GM20000 (cell line): Measurements from ENCODE around the gene KAT7.
A peak's percentile ranks its signal among the peaks of the same experiment; 100 is the strongest.

Experiments
- DNase-seq: peaks from one replicate; pipeline ENCODE4 v3.0.0; 2012; ENCODE audit warnings: low spot score
- TF ChIP-seq, protein P1 (sequence below): IDR thresholded peaks from 2 replicates; pipeline ENCODE4 v1.5.1; 2012; ENCODE audit warnings: mild to moderate bottlenecking, control low read depth; ENCODE audit errors: extremely low read depth, missing control alignments

Gene KAT7

GRCh38 chr17:49777563-49777962 is 10.9 kb upstream of the KAT7 start:
- no peak for DNase-seq
- TF ChIP-seq, protein P1, sequence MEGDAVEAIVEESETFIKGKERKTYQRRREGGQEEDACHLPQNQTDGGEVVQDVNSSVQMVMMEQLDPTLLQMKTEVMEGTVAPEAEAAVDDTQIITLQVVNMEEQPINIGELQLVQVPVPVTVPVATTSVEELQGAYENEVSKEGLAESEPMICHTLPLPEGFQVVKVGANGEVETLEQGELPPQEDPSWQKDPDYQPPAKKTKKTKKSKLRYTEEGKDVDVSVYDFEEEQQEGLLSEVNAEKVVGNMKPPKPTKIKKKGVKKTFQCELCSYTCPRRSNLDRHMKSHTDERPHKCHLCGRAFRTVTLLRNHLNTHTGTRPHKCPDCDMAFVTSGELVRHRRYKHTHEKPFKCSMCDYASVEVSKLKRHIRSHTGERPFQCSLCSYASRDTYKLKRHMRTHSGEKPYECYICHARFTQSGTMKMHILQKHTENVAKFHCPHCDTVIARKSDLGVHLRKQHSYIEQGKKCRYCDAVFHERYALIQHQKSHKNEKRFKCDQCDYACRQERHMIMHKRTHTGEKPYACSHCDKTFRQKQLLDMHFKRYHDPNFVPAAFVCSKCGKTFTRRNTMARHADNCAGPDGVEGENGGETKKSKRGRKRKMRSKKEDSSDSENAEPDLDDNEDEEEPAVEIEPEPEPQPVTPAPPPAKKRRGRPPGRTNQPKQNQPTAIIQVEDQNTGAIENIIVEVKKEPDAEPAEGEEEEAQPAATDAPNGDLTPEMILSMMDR, result no peak

- TF ChIP-seq, protein P1, result no peak
- DNase-seq, result no peak
These were observed 9.2 kb upstream of the KAT7 start for GRCh38 chr17:49779156-49779738.

GRCh38 chr17:49779739-49780231 is 8.7 kb upstream of the KAT7 start:
- peak; percentile 22 for DNase-seq
- TF ChIP-seq, protein P1, result peak; percentile 51

- no peak for DNase-seq
- TF ChIP-seq, protein P1, result no peak
These were observed 5.3 kb upstream of the KAT7 start for GRCh38 chr17:49783071-49783715.

GRCh38 chr17:49783791-49784190 is 4.7 kb upstream of the KAT7 start:
- DNase-seq, result no peak
- TF ChIP-seq, protein P1, result no peak

GRCh38 chr17:49784636-49785035 is 3.8 kb upstream of the KAT7 start:
- no peak for DNase-seq
- TF ChIP-seq, protein P1, result no peak

DNA sequence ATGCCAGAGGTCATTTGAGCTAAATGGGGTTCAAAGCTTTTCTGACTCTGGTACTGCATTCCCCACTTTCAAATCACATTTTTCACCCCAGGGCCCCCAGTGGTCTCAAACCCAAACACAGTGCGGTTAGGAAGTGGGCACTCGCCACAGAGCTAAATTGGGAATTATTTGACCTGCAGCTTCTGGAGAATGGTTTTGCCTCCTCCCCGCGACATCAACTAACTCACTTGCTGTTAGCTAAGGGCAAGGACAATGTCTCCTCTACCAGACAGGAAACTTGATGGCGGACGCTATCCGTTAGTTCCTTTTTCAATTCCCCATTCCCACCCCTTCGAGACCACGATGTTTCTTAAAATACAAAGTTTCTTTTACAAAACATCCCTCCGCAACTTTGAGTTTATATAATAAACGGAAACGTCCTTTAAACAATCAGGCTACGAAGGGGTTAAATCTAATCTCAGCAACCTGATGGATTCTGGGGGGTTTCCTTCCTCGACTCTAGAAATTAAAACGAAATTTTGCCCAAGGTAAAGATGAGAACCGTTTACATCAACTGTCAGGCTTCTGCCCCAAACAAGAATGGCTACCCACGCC is 500 bp upstream of the KAT7 start:
- DNase-seq, result no peak
- TF ChIP-seq, protein P1, result no peak
